Spleen (tissue), 7 donors: ENCODE results near the gene DHRS7C.

ENCODE experiments used
- POLR2A ChIP-seq, 3 donors: fragments of 450-650 bp; IDR thresholded peaks; one replicate each; pipeline ENCODE4 v1.5.1; 2017; ENCODE audit warnings: antibody characterized with exemption in 3 of 3, mild to moderate bottlenecking in 1 of 3
- TF ChIP-seq, protein P1 (sequence below), 11 experiments: fragments of 200-600 bp in 7 of 11; fragments of 450-650 bp in 4 of 11; sonication (generic) in 4 of 11; IDR thresholded peaks in 8 of 11; conservative IDR thresholded peaks in 3 of 11; 1 replicate in 7 of 11; 2 replicates in 4 of 11; pipeline versions ENCODE4 v1.4.0 to v1.8.0; 2016 to 2021; ENCODE audit warnings: antibody characterized with exemption in 11 of 11, inconsistent platforms in 4 of 11, mild to moderate bottlenecking in 1 of 11
- donor health status: DM: no; HTN: no; CAD: no; lungs with moderate emphysema.
- donor health status: DM: no; HTN: no; CAD: no.
- donor health status: DM: no; HTN: no; CAD: no.

DNA sequence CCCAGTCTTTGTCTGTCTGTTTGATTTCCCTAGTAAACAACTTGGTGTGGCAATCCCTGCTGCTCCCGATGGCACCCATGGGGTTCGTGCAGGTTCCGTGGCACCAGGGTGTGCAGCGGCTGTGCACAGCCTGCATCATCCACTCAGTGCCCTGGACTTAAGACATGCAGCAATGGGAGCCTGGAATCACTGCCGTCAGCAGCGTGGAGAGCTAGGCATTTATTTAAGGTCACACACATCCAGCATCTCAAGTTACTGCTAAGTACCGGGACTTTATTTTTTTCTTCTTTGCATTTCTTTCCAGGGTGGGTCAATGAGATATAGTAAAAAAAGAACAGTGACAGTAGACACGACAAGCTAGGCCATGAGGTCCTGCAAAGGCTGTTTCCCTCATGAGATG lies 2.8 kb downstream of the DHRS7C start:
- TF ChIP-seq, protein P1, sequence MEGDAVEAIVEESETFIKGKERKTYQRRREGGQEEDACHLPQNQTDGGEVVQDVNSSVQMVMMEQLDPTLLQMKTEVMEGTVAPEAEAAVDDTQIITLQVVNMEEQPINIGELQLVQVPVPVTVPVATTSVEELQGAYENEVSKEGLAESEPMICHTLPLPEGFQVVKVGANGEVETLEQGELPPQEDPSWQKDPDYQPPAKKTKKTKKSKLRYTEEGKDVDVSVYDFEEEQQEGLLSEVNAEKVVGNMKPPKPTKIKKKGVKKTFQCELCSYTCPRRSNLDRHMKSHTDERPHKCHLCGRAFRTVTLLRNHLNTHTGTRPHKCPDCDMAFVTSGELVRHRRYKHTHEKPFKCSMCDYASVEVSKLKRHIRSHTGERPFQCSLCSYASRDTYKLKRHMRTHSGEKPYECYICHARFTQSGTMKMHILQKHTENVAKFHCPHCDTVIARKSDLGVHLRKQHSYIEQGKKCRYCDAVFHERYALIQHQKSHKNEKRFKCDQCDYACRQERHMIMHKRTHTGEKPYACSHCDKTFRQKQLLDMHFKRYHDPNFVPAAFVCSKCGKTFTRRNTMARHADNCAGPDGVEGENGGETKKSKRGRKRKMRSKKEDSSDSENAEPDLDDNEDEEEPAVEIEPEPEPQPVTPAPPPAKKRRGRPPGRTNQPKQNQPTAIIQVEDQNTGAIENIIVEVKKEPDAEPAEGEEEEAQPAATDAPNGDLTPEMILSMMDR (IDR thresholded peaks at IDR 0.05 in 8 of 11, conservative IDR thresholded peaks at IDR 0.05 in 3 of 11) = no peak
- no peak for TF ChIP-seq POLR2A (IDR thresholded peaks at IDR 0.05)
